Progenitor cell of endocrine pancreas (in vitro differentiated cells): Measurements from ENCODE around the gene ARHGAP11A. TPM values are rescaled to one million over a fixed set of nuclear protein-coding genes. Genes with fewer than 3 reads are reported as not detected.

Experiments
- DNase-seq: peaks from one replicate; pipeline ENCODE4 v3.0.0; 2021; ENCODE audit warnings: low spot score; ENCODE audit not compliant: unreplicated experiment
- H3K27ac Mint-ChIP-seq: 2 replicates; pipeline ENCODE4 v1.8.0; 2021; ENCODE audit warnings: mild to moderate bottlenecking, moderate library complexity, mixed read lengths
- H3K27me3 Mint-ChIP-seq: 2 replicates; pipeline ENCODE4 v1.8.0; 2021; ENCODE audit warnings: mixed read lengths
- H3K36me3 Mint-ChIP-seq: 2 replicates; pipeline ENCODE4 v1.8.0; 2022; ENCODE audit warnings: mixed read lengths; ENCODE audit not compliant: insufficient read depth
- H3K4me1 Mint-ChIP-seq: 2 replicates; pipeline ENCODE4 v1.8.0; 2021; ENCODE audit warnings: low read depth, mixed read lengths
- H3K4me3 Mint-ChIP-seq: 2 replicates; pipeline ENCODE4 v1.8.0; 2021; ENCODE audit warnings: low read depth, mild to moderate bottlenecking, moderate library complexity, mixed read lengths
- H3K9me3 Mint-ChIP-seq: 2 replicates; pipeline ENCODE4 v1.8.0; 2021; ENCODE audit warnings: low read depth, mixed read lengths
- CTCF ChIP-seq: fragments of 200-600 bp; sonication (generic); IDR thresholded peaks from one replicate; pipeline ENCODE4 v1.5.0; 2021; ENCODE audit warnings: antibody characterized with exemption, mild to moderate bottlenecking; ENCODE audit not compliant: unreplicated experiment
- total RNA-seq: library from RNA; stranded (reverse); gene quantifications from 2 replicates; pipeline ENCODE4 v1.2.1, GENCODE V29; 2021

The ARHGAP11A gene
- total RNA-seq, 1 donor from 2014 or later = 28.0 TPM

GRCh38 chr15:32685576-32685975 is 70.3 kb downstream of the ARHGAP11A start:
- DNase-seq = no peak
- no peak overlapping the region for H3K4me3 Mint-ChIP-seq
- H3K27me3 Mint-ChIP-seq = no peaks in the 10 kb centered on the region
- peaks cover 1% of the 10 kb centered on the region for H3K4me1 Mint-ChIP-seq
- H3K27ac Mint-ChIP-seq = no peak overlapping the region
- TF ChIP-seq CTCF = no peak
- peaks cover 3% of the 10 kb centered on the region for H3K36me3 Mint-ChIP-seq
- H3K9me3 Mint-ChIP-seq = peaks cover 7% of the 10 kb centered on the region

GRCh38 chr15:32687556-32687955 is 72.3 kb downstream of the ARHGAP11A start:
- no peak for DNase-seq
- H3K36me3 Mint-ChIP-seq = peaks cover 3% of the 10 kb centered on the region
- H3K4me1 Mint-ChIP-seq = peaks cover 1% of the 10 kb centered on the region
- H3K4me3 Mint-ChIP-seq = no peak overlapping the region
- H3K27ac Mint-ChIP-seq = no peak overlapping the region
- peaks cover 7% of the 10 kb centered on the region for H3K9me3 Mint-ChIP-seq
- TF ChIP-seq CTCF = no peak
- no peaks in the 10 kb centered on the region for H3K27me3 Mint-ChIP-seq

- no peak overlapping the region for H3K27ac Mint-ChIP-seq
- DNase-seq = no peak
- H3K9me3 Mint-ChIP-seq = peaks cover 7% of the 10 kb centered on the region
Measured at GRCh38 chr15:32688151-32688639, 72.9 kb downstream of the ARHGAP11A start.

More at GRCh38 chr15:32688151-32688639, 72.9 kb downstream of the ARHGAP11A start:
- Mint-ChIP-seq H3K4me1 (peaks cover 1% of the 10 kb centered on the region), H3K36me3 (peaks cover 3% of the 10 kb centered on the region), H3K27me3 (no peaks in the 10 kb centered on the region), H3K4me3 (no peak overlapping the region)
- TF ChIP-seq CTCF = no peak

Other genes with a start within 250 kb of the ARHGAP11A start
- gene GOLGA8K, start 212.2 kb upstream of the ARHGAP11A start, total RNA-seq = 0.18 TPM in 1 of 2 replicates, not detected in the other
- gene GOLGA8O, start 159.9 kb upstream of the ARHGAP11A start, total RNA-seq = 0.31 TPM in 1 of 2 replicates, not detected in the other
- 0.69 and 1.1 TPM in 2 replicates for gene GOLGA8N, start 22.0 kb upstream of the ARHGAP11A start, total RNA-seq
- gene SCG5, start 26.2 kb downstream of the ARHGAP11A start, total RNA-seq = 18.2 and 19.4 TPM in 2 replicates
- 0.17 and 0.29 TPM in 2 replicates for gene GREM1, start 102.5 kb downstream of the ARHGAP11A start, total RNA-seq